Epidermal melanocyte (primary cell): ENCODE measurements around the gene EPHA6.

Experiments used
- DNase-seq: peaks from one replicate; pipeline ENCODE4 v3.0.0; 2011; ENCODE audit warnings: low spot score; ENCODE audit not compliant: insufficient read length

EPHA6 gene

GRCh38 chr3:96813820-96814650, at the start of gene EPHA6:
Gene EPHA6, plus strand, starts transcription at chr3:96814594.
- no peak for DNase-seq

GRCh38 chr3:96776818-96777217, 37.6 kb upstream of the EPHA6 start:
- no peak for DNase-seq

GRCh38 chr3:96779810-96780209, 34.6 kb upstream of the EPHA6 start:
- DNase-seq, result no peak

- no peak for DNase-seq
Observed at GRCh38 chr3:96796101-96796500, 18.3 kb upstream of the EPHA6 start.

GRCh38 chr3:96803870-96804269, 10.5 kb upstream of the EPHA6 start:
- DNase-seq, result no peak

- no peak for DNase-seq
Observed at GRCh38 chr3:96806341-96806740, 8.1 kb upstream of the EPHA6 start.

GRCh38 chr3:96813134-96813819, 1.1 kb upstream of the EPHA6 start:
- DNase-seq, result peak; percentile 40

- no peak for DNase-seq
Observed at GRCh38 chr3:96814651-96815567, 515 bp downstream of the EPHA6 start.

- no peak for DNase-seq
Observed at GRCh38 chr3:96831175-96831574, 16.8 kb downstream of the EPHA6 start.

GRCh38 chr3:96833301-96833700, 18.9 kb downstream of the EPHA6 start:
- no peak for DNase-seq

GRCh38 chr3:96836153-96836915, 21.9 kb downstream of the EPHA6 start:
- no peak for DNase-seq

GRCh38 chr3:96843505-96844203, 29.3 kb downstream of the EPHA6 start:
- no peak for DNase-seq

- no peak for DNase-seq
Observed at GRCh38 chr3:96844204-96844514, 29.8 kb downstream of the EPHA6 start.

- no peak for DNase-seq
Observed at GRCh38 chr3:96852849-96853248, 38.5 kb downstream of the EPHA6 start.

- no peak for DNase-seq
Observed at GRCh38 chr3:96860882-96861281, 46.5 kb downstream of the EPHA6 start.

- no peak for DNase-seq
Observed at GRCh38 chr3:96863129-96863740, 48.8 kb downstream of the EPHA6 start.

- no peak for DNase-seq
Observed at GRCh38 chr3:96865605-96866004, 51.2 kb downstream of the EPHA6 start.

GRCh38 chr3:96869316-96869715, 54.9 kb downstream of the EPHA6 start:
- DNase-seq, result no peak

- DNase-seq, result no peak
Observed at GRCh38 chr3:96877510-96877909, 63.1 kb downstream of the EPHA6 start.

- no peak for DNase-seq
Observed at GRCh38 chr3:96900031-96900430, 85.6 kb downstream of the EPHA6 start.
